NCI-H2029 treated with DMSO at 0.1 percent for 48 hours (cell line): Measurements from ENCODE around the gene CNTLN.
"Not testable (repeated sequence)": the region's sequence is repeated elsewhere in the genome, so short reads cannot be mapped to it uniquely, and the experiment has no call there.

Source experiments
- DNase-seq: peaks from one replicate; lab custom pipeline; 2025; lab: John Stamatoyannopoulos, UW

The CNTLN gene

DNA sequence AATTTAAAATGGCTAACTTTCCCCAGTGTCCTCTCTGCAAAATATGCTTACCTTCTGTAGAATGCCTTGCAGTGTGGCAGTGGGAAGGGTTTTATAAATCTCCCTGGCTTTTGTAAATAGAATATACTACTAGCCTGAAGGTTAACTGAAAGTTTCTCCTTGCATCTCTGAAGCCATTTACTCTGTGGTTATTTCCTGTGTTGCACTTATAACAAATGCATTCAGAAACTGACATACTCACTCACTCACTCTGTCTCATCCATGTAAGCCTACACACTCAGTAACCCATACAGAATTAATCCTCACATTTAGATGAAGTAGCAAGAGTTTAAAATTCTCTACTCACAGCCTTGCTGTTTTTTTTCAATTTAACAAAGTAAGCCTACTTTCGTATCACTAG, 356.9 kb downstream of the CNTLN start:
- DNase-seq = no peak

DNA sequence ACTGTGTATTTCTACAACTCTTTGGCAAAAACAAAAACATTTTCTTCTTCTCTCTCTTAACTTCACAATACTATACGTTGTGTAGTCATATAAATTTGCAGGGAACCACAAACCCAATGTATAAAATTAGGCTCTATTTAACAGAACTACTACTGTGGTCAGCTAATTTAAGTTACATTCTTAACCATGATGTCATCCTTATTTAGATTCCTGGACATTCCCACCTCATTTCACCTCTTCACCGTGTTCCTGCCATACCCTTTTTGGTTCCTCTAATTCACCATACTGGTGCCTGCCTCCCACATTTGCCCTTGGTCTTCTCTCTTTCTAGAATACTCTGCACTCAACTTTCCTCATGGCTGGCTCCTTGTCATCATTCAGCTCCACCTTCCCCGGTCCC, 368.4 kb downstream of the CNTLN start:
- no peak for DNase-seq

GRCh38 chr9:17509151-17509550, 374.3 kb downstream of the CNTLN start:
- DNase-seq = peak; percentile 21

DNA sequence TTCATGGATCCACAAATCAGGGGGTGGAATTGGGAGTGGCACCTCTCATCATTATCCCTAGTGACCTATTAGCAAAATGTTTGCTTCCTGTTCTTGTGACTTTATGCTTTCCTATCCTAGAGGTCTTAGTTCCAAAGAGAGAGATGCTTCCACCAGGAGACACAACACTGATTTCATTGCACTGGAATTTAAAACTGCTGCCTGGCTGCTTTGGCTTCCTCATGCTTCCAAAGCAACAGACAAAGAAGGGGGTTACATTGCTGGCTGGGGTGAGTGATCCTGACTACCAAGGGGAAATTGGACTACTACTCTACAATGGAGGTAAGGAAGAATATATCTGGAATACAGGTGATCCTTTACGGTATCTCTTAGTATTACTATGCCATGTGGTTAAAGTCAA, 374.9 kb downstream of the CNTLN start:
- no peak for DNase-seq

- no peak for DNase-seq
These were observed 384.9 kb downstream of the CNTLN start for GRCh38 chr9:17519761-17520160.

DNA sequence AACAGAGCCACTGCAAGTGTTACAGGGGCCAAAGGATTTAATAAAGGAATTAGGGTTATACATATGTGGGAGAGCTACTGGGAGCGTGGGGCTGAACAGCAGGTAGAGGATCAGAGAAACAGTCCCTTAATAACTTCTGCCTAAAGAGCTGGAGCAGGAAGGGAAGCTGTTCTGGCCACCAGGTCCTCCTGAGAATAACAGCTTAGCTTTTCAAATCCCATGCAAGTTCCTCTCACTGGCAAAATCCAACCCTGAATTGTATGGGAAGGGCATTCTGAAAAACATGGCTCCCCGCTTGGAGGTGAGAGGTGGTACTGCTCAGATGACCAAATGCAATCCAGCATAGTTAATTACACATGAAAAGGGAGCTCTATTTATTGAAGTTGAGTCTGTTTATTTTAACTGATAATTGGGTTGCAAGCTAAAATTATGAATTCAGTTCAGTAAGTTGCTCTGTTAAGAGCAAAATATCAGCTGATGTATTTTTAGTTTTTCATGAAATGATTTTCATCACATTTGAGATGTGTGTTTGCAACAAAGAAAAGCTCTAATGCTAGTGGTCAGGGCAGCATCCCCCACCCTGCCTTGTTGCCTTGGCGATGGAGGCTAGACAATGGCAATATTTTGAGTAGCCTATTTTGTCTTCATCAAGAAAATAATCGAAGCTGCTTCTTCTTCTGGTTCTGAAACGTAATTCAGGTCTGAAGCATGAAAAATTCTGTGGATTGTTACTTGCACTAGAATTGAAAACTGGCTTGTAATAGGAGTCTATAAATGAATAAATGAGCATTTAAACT, 385.6 kb downstream of the CNTLN start:
- no peak for DNase-seq

GRCh38 chr9:17521100-17521855, 386.4 kb downstream of the CNTLN start:
- no peak for DNase-seq

GRCh38 chr9:17526726-17527125, 391.9 kb downstream of the CNTLN start:
- not testable (repeated sequence) for DNase-seq

- no peak for DNase-seq
These were observed 394.0 kb downstream of the CNTLN start for GRCh38 chr9:17528859-17529258.

DNA sequence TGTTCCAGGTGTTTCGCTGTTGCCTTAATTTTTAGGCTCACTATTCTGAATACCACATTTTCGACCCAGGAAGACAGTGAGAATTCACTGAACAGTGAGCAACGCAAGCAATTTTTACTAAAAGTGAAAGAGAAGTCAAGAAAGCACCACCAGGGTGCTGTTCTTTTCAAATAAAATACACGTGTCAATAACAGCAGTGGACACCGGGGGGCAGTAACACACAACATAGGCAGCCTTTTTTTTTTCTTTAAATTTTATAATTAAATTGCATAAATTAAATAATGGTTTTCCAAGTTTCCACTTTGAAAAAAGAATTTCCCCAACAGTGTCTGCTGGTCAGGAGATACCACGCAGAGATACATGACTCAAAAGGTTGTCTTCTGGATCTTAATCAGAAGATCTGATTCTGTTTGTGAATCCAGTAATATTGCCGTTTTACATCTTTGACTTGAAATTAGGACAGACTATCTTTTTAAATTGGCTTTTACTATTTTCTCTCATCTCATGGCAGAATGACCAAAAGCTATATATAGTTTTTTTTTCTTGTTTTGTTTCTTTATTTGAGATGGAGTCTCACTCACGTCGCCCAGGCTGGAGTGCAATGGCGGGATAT, 396.9 kb downstream of the CNTLN start:
- DNase-seq = no peak

DNA sequence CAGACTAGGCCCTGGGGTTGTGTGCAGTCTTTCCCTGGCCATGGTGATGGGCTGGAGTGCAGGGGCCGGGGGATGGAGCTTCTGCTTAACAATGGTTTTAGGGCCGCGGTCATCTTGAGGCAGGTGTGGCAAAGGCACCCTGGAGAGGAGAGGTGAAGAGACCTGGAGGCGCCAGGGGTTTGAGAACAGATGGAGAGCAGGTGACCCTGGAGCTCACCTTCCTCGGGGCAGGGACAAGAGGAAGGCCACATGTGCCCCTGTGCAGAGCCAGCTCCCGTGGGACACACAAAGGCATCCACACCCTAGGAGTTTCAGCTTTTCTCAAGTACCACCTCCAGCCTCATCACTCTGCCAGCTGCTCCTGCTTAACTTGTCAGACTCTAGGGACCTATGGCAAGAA, 397.6 kb downstream of the CNTLN start:
- DNase-seq = no peak

DNA sequence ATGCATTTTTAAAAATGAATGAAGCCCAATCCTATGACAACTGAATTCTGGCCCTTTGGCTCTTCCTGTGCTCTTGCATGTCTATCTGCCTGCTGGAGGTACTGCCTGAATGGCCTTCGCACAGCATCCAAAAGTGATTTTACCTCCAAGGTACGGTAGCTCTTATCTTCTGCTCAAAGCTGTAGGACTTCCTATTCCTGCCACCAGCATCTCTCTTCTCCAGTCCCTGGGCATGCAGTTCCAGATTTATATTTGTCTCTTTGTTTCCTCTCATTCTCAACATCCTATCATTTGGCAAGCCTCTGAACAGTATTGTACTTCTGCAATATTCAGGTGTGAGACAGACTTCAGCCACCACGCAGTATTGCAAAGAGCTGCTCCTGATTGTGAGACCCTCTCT, 400.3 kb downstream of the CNTLN start:
- no peak for DNase-seq

DNA sequence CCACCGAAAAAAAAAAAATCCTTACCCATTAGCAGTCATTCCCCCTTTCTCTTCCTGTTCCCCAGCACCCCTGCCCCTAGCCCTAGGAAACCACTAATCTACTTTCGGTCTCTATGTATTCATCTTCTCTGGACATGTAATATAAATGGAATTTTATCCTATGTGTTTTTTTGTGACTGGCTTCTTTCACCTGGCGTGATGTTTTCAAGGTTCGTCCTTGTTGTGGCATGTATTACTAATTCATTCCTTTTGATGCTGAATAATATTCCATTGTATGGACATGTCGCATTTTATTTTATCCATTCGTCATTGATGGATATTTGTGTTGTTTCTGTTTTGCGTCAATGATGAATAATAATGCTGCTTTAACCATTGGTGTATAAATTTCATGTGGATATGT, 401.2 kb downstream of the CNTLN start:
- DNase-seq = no peak

DNA sequence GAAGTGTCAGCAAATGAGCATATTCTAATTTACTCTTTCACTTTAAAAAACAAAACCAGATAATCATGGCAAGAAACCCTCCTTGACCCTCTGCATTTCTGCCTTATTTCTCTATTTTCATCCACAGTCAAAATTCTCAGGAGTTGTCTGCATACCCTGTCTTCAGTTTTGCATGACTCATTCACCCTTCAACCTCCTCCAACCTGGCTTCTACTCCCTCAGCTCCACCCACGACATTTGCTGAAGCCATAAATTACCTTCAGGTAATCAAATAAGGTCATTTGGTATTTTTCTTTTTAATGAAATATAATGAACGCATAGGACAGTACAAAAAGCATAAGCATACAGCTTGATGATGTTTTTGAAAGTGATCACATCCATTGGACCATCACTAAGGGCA, 416.2 kb downstream of the CNTLN start:
- DNase-seq = no peak
